ENCODE data around the gene EYA3.

The EYA3 gene

GRCh38 chr1:28088168-28088961 lies at the start of gene EYA3:
Gene EYA3 (minus strand): TSS chr1:28088610. CDS start chr1:28058026, 30,584 bp downstream.
- peak; percentile 97 to 99 for DNase-seq

GRCh38 chr1:28136922-28137613 lies 48.7 kb upstream of the EYA3 start:
- no peak for DNase-seq

GRCh38 chr1:28136169-28136921 lies 47.9 kb upstream of the EYA3 start:
- DNase-seq, result no peak

GRCh38 chr1:28135371-28136168 lies 47.2 kb upstream of the EYA3 start:
- no peak for DNase-seq

GRCh38 chr1:28134651-28135207 lies 46.3 kb upstream of the EYA3 start:
- DNase-seq, result no peak

GRCh38 chr1:28132171-28133167 lies 44.1 kb upstream of the EYA3 start:
- DNase-seq, result no peak

GRCh38 chr1:28130901-28131300 lies 42.5 kb upstream of the EYA3 start:
- DNase-seq, result no peak

- no peak for DNase-seq
Measured at GRCh38 chr1:28129150-28129549, 40.7 kb upstream of the EYA3 start.

- DNase-seq, result peak in 1 of 2 experiments; percentile 42
Measured at GRCh38 chr1:28127617-28128257, 39.3 kb upstream of the EYA3 start.

GRCh38 chr1:28126783-28127490 lies 38.5 kb upstream of the EYA3 start:
- DNase-seq, result no peak

- no peak for DNase-seq
Measured at GRCh38 chr1:28126212-28126611, 37.8 kb upstream of the EYA3 start.

- DNase-seq, result no peak
Measured at GRCh38 chr1:28123461-28123961, 35.1 kb upstream of the EYA3 start.

GRCh38 chr1:28122183-28122582 lies 33.8 kb upstream of the EYA3 start:
- DNase-seq, result peak in 1 of 2 experiments; percentile 83

GRCh38 chr1:28119556-28119955 lies 31.1 kb upstream of the EYA3 start:
- no peak for DNase-seq

- no peak for DNase-seq
Measured at GRCh38 chr1:28118640-28119307, 30.4 kb upstream of the EYA3 start.

- DNase-seq, result no peak
Measured at GRCh38 chr1:28115267-28115666, 26.9 kb upstream of the EYA3 start.

GRCh38 chr1:28114844-28115243 lies 26.4 kb upstream of the EYA3 start:
- no peak for DNase-seq

- no peak for DNase-seq
Measured at GRCh38 chr1:28113242-28113572, 24.8 kb upstream of the EYA3 start.

Measured in NCI-H526 (cell line).